CD14-positive monocyte (primary cell): Measurements from ENCODE around the gene SCAF8. TPM values are rescaled to one million over a fixed set of nuclear protein-coding genes. Genes with fewer than 3 reads are reported as not detected.

Source experiments
- DNase-seq, 3 donors: peaks; one replicate each; pipeline ENCODE4 v3.0.0-alpha.2; 2011 to 2022
- H2AFZ ChIP-seq: 2 replicates; pipeline ENCODE4 v1.6.0; 2012; ENCODE audit warnings: mild to moderate bottlenecking, low read depth, low read length, inconsistent platforms; ENCODE audit not compliant: insufficient read depth, poor library complexity, severe bottlenecking
- H3K27ac ChIP-seq, 2 donors: 1 replicate in 1 of 2; 2 replicates in 1 of 2; pipeline ENCODE4 v1.5.1; 2012 to 2013; ENCODE audit warnings: low read length in 2 of 2, control low read depth in 1 of 2, inconsistent platforms in 1 of 2, low read depth in 1 of 2, mild to moderate bottlenecking in 1 of 2
- H3K27me3 ChIP-seq, 2 donors: one replicate each; pipeline versions ENCODE4 v1.6.0 to v1.6.1; 2011 to 2013; ENCODE audit warnings: low read length in 2 of 2; ENCODE audit not compliant: control insufficient read depth in 2 of 2, insufficient read depth in 2 of 2
- H3K36me3 ChIP-seq, 2 donors: replicated peaks in 1 of 2; 1 replicate in 1 of 2; 2 replicates in 1 of 2; pipeline versions ENCODE4 v1.5.1 to v1.6.1; 2012 to 2013; ENCODE audit warnings: low read length in 2 of 2, control low read depth in 1 of 2, inconsistent platforms in 1 of 2, mild to moderate bottlenecking in 1 of 2; ENCODE audit not compliant: insufficient read depth in 2 of 2, control insufficient read depth in 1 of 2
- H3K4me1 ChIP-seq, 2 donors: 1 replicate in 1 of 2; 2 replicates in 1 of 2; pipeline versions ENCODE4 v1.5.1 to v1.6.1; 2012 to 2013; ENCODE audit warnings: low read length in 2 of 2, control low read depth in 1 of 2, inconsistent platforms in 1 of 2, mild to moderate bottlenecking in 1 of 2, moderate library complexity in 1 of 2; ENCODE audit not compliant: insufficient read depth in 2 of 2, control insufficient read depth in 1 of 2
- H3K4me2 ChIP-seq: replicated peaks from 2 replicates; pipeline ENCODE3; 2012; ENCODE audit warnings: low read length, moderate library complexity, mild to moderate bottlenecking; ENCODE audit not compliant: poor library complexity, severe bottlenecking; ENCODE audit errors: extremely low read depth
- H3K4me3 ChIP-seq, 3 experiments: fragments of 200-600 bp in 1 of 3; sonication (generic) in 1 of 3; replicated peaks in 1 of 3; 1 replicate in 2 of 3; 2 replicates in 1 of 3; pipeline ENCODE4 v1.5.1; 2011 to 2013; ENCODE audit warnings: low read length in 3 of 3, mild to moderate bottlenecking in 3 of 3, control low read depth in 2 of 3, low read depth in 2 of 3, inconsistent platforms in 1 of 3, moderate library complexity in 1 of 3
- H3K79me2 ChIP-seq: 2 replicates; pipeline ENCODE4 v1.6.0; 2012; ENCODE audit warnings: mild to moderate bottlenecking, control low read depth, inconsistent platforms, low read length, moderate library complexity; ENCODE audit not compliant: insufficient read depth
- H3K9ac ChIP-seq: 2 replicates; pipeline ENCODE4 v1.6.0; 2017; ENCODE audit warnings: low read length, mild to moderate bottlenecking; ENCODE audit not compliant: insufficient read depth, poor library complexity, severe bottlenecking
- H3K9me3 ChIP-seq, 2 donors: replicated peaks in 1 of 2; 1 replicate in 1 of 2; 2 replicates in 1 of 2; pipeline versions ENCODE4 v1.5.1 to v1.6.1; 2012 to 2013; ENCODE audit warnings: low read length in 2 of 2, control low read depth in 1 of 2; ENCODE audit not compliant: control insufficient read depth in 1 of 2, insufficient read depth in 1 of 2
- H4K20me1 ChIP-seq: 2 replicates; pipeline ENCODE4 v1.6.0; 2012; ENCODE audit warnings: mild to moderate bottlenecking, low read length, control low read depth, moderate library complexity; ENCODE audit not compliant: insufficient read depth
- H3K27ac Mint-ChIP-seq, 7 donors: one replicate each; pipeline ENCODE4 v1.8.0; 2020; ENCODE audit warnings: mild to moderate bottlenecking in 7 of 7, mixed read lengths in 7 of 7, moderate library complexity in 6 of 7, inconsistent platforms in 2 of 7
- H3K27me3 Mint-ChIP-seq, 3 donors: one replicate each; pipeline ENCODE4 v1.8.0; 2021 to 2022; ENCODE audit warnings: low read depth in 3 of 3, mild to moderate bottlenecking in 3 of 3, mixed read lengths in 3 of 3, moderate library complexity in 3 of 3, inconsistent platforms in 1 of 3
- H3K36me3 Mint-ChIP-seq, 2 donors: one replicate each; pipeline ENCODE4 v1.8.0; 2020; ENCODE audit warnings: mixed read lengths in 2 of 2, inconsistent platforms in 1 of 2, mild to moderate bottlenecking in 1 of 2
- H3K4me1 Mint-ChIP-seq: one replicate; pipeline ENCODE4 v1.8.0; 2020; ENCODE audit warnings: mild to moderate bottlenecking, mixed read lengths
- H3K4me3 Mint-ChIP-seq, 2 donors: one replicate each; pipeline ENCODE4 v1.8.0; 2020; ENCODE audit warnings: mild to moderate bottlenecking in 2 of 2, mixed read lengths in 2 of 2, moderate library complexity in 1 of 2
- H3K9me3 Mint-ChIP-seq, 7 donors: one replicate each; pipeline ENCODE4 v1.8.0; 2020 to 2022; ENCODE audit warnings: mixed read lengths in 7 of 7, mild to moderate bottlenecking in 6 of 7, moderate library complexity in 6 of 7, inconsistent platforms in 2 of 7
- WGBS: methylation state at CpG from one replicate; pipeline ENCODE4 v1.1.5; 2013; ENCODE audit warnings: missing lambda C conversion rate; ENCODE audit not compliant: insufficient coverage; 5-methylcytosine and 5-hydroxymethylcytosine counted together
- intact Hi-C, 2 donors: fragments of 100-400 bp; cut with micrococcal nuclease; formaldehyde crosslinking; loops; one replicate each; pipeline versions ENCODE4 v1.15.0 to v1.15.1; 2023
- polyA plus RNA-seq, 3 donors: library from polyadenylated mRNA; depleted of rRNA in 1 of 3; unstranded in 2 of 3; stranded (reverse) in 1 of 3; fragments of 300-500 nt in 2 of 3; fragments of >200 nt in 1 of 3; fragmentation: Illumina TruSeq in 2 of 3; gene quantifications; 1 replicate in 2 of 3; 2 replicates in 1 of 3; pipeline ENCODE4 v1.2.3, GENCODE V29; 2012 to 2021
- TF ChIP-seq, protein P1 (sequence below): fragments of 200-600 bp; IDR thresholded peaks from one replicate; pipeline ENCODE4 v1.8.0; 2022; ENCODE audit warnings: antibody characterized with exemption, mild to moderate bottlenecking

SCAF8 gene
- polyA plus RNA-seq, 3 donors: 2.8 to 18.5 (median 4.2) TPM

DNA sequence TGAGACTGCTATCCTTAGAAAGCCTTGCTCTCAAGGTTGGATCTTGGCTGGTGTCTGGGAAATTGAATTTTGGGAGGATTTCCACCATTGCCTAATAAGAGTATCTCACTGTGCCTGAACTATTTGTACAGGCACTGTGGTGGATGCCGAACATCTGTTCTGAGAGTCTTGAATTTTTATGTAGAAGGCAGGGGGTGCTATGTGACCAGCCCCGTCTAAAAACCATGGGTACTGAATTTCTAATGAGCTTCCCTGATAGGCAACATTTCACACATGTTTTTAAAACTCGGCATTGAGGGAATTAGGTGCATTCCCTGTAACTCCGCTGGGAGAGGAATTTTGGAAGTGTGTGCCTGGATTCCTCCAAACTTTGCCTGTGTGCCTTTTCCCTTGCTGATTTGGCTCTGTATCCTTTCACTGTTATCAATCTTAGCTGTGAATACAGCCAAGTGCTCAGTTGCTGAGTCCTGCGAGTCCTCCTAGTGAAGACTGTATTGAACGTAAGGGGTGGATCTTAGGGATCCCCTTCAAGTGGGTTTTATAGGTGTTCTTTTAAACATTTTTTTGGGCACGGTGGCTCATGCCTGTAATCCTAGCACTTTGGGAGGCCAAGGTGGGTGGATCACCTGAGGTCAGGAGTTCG is 27.6 kb upstream of the SCAF8 start:
- Histone ChIP-seq H3K9me3 (no peaks in the 10 kb centered on the region), H2AFZ (no peak overlapping the region), H3K36me3 (no peaks in the 10 kb centered on the region), H4K20me1 (no peaks in the 10 kb centered on the region), H3K4me3 (no peak overlapping the region), H3K79me2 (no peaks in the 10 kb centered on the region), H3K4me2 (no peak overlapping the region), H3K9ac (no peak overlapping the region), H3K4me1 (no peaks in the 10 kb centered on the region), H3K27ac (no peak overlapping the region), H3K27me3 (no peaks in the 10 kb centered on the region)
- Mint-ChIP-seq H3K4me3 (no peak overlapping the region), H3K27me3 (peaks cover 0 to 7% (median 3%) of the 10 kb centered on the region in 3 donors), H3K4me1 (no peaks in the 10 kb centered on the region), H3K9me3 (peaks cover 0 to 2% (median 0%) of the 10 kb centered on the region in 7 donors), H3K36me3 (no peaks in the 10 kb centered on the region), H3K27ac (no peak overlapping the region)
- TF ChIP-seq, protein P1, sequence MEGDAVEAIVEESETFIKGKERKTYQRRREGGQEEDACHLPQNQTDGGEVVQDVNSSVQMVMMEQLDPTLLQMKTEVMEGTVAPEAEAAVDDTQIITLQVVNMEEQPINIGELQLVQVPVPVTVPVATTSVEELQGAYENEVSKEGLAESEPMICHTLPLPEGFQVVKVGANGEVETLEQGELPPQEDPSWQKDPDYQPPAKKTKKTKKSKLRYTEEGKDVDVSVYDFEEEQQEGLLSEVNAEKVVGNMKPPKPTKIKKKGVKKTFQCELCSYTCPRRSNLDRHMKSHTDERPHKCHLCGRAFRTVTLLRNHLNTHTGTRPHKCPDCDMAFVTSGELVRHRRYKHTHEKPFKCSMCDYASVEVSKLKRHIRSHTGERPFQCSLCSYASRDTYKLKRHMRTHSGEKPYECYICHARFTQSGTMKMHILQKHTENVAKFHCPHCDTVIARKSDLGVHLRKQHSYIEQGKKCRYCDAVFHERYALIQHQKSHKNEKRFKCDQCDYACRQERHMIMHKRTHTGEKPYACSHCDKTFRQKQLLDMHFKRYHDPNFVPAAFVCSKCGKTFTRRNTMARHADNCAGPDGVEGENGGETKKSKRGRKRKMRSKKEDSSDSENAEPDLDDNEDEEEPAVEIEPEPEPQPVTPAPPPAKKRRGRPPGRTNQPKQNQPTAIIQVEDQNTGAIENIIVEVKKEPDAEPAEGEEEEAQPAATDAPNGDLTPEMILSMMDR: no peak
- DNase-seq: no peak
- no CpG with 5 or more reads among the region's 8 CpGs for WGBS
- intact Hi-C loops: no loop called here

DNA sequence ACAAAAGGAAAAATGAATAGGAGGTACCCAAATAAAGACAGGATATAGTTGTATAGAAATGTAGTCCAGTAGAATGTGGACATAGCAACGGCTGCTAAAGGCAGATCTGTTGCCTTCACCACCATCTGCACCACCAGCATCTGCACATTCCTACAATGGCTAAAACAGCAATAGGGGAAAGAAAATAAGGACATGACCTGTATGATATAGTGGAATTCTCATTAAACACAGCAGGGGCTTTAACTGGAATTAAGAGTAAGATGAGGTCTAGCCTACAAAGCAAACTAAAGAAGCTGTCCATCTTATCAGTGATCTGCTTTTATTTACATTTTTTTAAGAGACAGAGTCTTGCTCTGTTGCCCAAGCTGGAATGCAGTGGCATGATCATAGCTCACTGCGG is 26.8 kb upstream of the SCAF8 start:
- Histone ChIP-seq H3K4me2 (no peak overlapping the region), H3K4me1 (no peaks in the 10 kb centered on the region), H3K36me3 (no peaks in the 10 kb centered on the region), H3K9ac (no peak overlapping the region), H3K4me3 (no peak overlapping the region), H3K9me3 (no peaks in the 10 kb centered on the region), H4K20me1 (no peaks in the 10 kb centered on the region), H3K27me3 (no peaks in the 10 kb centered on the region), H3K27ac (no peak overlapping the region), H2AFZ (no peak overlapping the region), H3K79me2 (no peaks in the 10 kb centered on the region)
- DNase-seq: no peak
- Mint-ChIP-seq H3K4me3 (no peak overlapping the region), H3K4me1 (no peaks in the 10 kb centered on the region), H3K27ac (no peak overlapping the region), H3K36me3 (no peaks in the 10 kb centered on the region), H3K27me3 (peaks cover 0 to 7% (median 3%) of the 10 kb centered on the region in 3 donors), H3K9me3 (peaks cover 0 to 2% (median 0%) of the 10 kb centered on the region in 7 donors)
- intact Hi-C loops: no loop called here
- TF ChIP-seq, protein P1: no peak
- WGBS: 100% methylated on average over 1 of the region's 2 CpGs
